ENCODE measurements around the gene SLC27A2. TPM values are rescaled to one million over a fixed set of nuclear protein-coding genes. Genes with fewer than 3 reads are reported as not detected.

The SLC27A2 gene
- total RNA-seq, 1 experiment from 2014 or later: 7.0 TPM

DNA sequence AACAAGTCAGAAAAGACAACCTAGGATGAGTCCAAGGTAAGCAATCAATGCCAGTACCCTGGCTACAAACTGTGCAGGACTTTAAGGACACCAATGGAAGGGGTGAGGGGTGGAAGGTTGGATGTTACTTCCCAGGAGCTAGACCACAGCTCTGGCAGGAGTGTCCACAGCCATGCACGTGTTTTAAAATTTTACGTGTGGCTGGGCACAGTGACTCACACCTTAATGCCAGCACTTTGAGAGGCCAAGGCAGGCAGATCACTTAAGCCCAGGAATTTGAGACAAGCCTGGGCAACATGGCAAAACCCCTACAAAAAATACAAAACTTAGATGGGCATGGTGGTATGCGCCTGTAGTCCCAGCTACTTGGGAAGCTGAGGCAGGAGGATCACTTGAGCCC lies 98.3 kb downstream of the SLC27A2 start:
- Histone ChIP-seq H3K4ac (ENCODE audit: low read depth, low read length) (no peak overlapping the region), H3K27ac (ENCODE audit: insufficient read length, low read depth, low read length) (no peak overlapping the region), H4K8ac (replicated peaks; ENCODE audit: insufficient read length, low read depth, low read length) (no peak overlapping the region), H3K9me3 (ENCODE audit: control insufficient read depth, low read depth, low read length) (no peaks in the 10 kb centered on the region), H2BK20ac (ENCODE audit: low read depth, low read length, poor library complexity, severe bottlenecking) (no peak overlapping the region), H4K20me1 (ENCODE audit: control insufficient read depth, insufficient read depth, insufficient read length) (no peaks in the 10 kb centered on the region), H3K4me2 (ENCODE audit: insufficient read depth, insufficient read length, low read length) (no peak overlapping the region), H3K56ac (ENCODE audit: insufficient read length, low read depth, low read length) (no peak overlapping the region), H2BK5ac (ENCODE audit: insufficient read length, low read length) (no peak overlapping the region), H3T11ph (ENCODE audit: low read length) (no peak overlapping the region), H4K91ac (ENCODE audit: insufficient read length, low read depth, low read length) (no peak overlapping the region), H3K14ac (ENCODE audit: insufficient read depth, low read length) (no peak overlapping the region), H3K18ac (ENCODE audit: insufficient read length, low read depth, low read length) (no peak overlapping the region), H3K23ac (ENCODE audit: insufficient read length, low read depth, low read length) (no peak overlapping the region), H4K5ac (ENCODE audit: insufficient read length, low read depth, low read length) (no peak overlapping the region), H2BK120ac (ENCODE audit: low read depth, low read length, poor library complexity, severe bottlenecking) (no peak overlapping the region), H2BK12ac (ENCODE audit: insufficient read length, low read depth, low read length) (no peak overlapping the region), H3K79me2 (ENCODE audit: insufficient read depth, low read length) (no peaks in the 10 kb centered on the region), H3K79me1 (ENCODE audit: insufficient read depth, low read depth, low read length, poor library complexity, severe bottlenecking) (no peaks in the 10 kb centered on the region), H2AK5ac (ENCODE audit: insufficient read length, low read length) (no peak overlapping the region), H2AFZ (ENCODE audit: low read length) (no peak overlapping the region), H3K9ac (ENCODE audit: extremely low read depth, insufficient read length, low read length) (no peak overlapping the region), H2BK15ac (ENCODE audit: low read depth, low read length) (no peak overlapping the region), H3K23me2 (ENCODE audit: insufficient read length, low read depth, low read length, poor library complexity, severe bottlenecking) (no peaks in the 10 kb centered on the region), H3K27me3 (ENCODE audit: insufficient read depth, low read length) (no peaks in the 10 kb centered on the region), H3K4me1 (ENCODE audit: insufficient read depth, low read length) (no peaks in the 10 kb centered on the region)
- no peaks in the 10 kb centered on the region for H3K9me3 Mint-ChIP-seq
- no CpG with 5 or more reads among the region's 3 CpGs for WGBS (ENCODE audit: extremely low coverage, insufficient read length, low lambda C conversion rate)
- H3K27ac Mint-ChIP-seq: peak overlapping the region in 1 of 3 experiments; percentile 34; a peak in 1 of 7 replicates
- no peak overlapping the region for H3K4me3 Mint-ChIP-seq
- no peak for DNase-seq
- peaks cover 0 to 7% (median 0%) of the 10 kb centered on the region in 3 experiments; a peak in 4 of 7 replicates for H3K36me3 Mint-ChIP-seq (ENCODE audit: insufficient read depth in 1 of 3, low read depth in 3 of 3)
- TF ChIP-seq, protein P1, sequence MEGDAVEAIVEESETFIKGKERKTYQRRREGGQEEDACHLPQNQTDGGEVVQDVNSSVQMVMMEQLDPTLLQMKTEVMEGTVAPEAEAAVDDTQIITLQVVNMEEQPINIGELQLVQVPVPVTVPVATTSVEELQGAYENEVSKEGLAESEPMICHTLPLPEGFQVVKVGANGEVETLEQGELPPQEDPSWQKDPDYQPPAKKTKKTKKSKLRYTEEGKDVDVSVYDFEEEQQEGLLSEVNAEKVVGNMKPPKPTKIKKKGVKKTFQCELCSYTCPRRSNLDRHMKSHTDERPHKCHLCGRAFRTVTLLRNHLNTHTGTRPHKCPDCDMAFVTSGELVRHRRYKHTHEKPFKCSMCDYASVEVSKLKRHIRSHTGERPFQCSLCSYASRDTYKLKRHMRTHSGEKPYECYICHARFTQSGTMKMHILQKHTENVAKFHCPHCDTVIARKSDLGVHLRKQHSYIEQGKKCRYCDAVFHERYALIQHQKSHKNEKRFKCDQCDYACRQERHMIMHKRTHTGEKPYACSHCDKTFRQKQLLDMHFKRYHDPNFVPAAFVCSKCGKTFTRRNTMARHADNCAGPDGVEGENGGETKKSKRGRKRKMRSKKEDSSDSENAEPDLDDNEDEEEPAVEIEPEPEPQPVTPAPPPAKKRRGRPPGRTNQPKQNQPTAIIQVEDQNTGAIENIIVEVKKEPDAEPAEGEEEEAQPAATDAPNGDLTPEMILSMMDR (conservative IDR thresholded peaks at IDR 0.05): no peak
- 0 out of 4 replicates have a peak, but pooled peaks cover 0 to 3% of the 10 kb centered on the region in 2 experiments for H3K4me1 Mint-ChIP-seq
- no peaks in the 10 kb centered on the region for H3K27me3 Mint-ChIP-seq (ENCODE audit: low read depth)

Measured in H9 (cell line).